ENCODE measurements around the gene SLC9B1. TPM values are rescaled to one million over a fixed set of nuclear protein-coding genes. Genes with fewer than 3 reads are reported as not detected.

SLC9B1 gene
- total and polyA plus RNA-seq, 2 of the 13 experiments (the other 11 are each of a cell fraction or from before 2014, with no cell fraction given): 0.17 to 0.20 TPM

- TF ChIP-seq ZNF749 (CRISPR knock-in tag; IDR thresholded peaks at IDR 0.05; ENCODE audit: borderline replicate concordance): peak; percentile 93
- peak; percentile 99 for TF ChIP-seq HNRNPLL (IDR thresholded peaks at IDR 0.05; ENCODE audit: low read depth, low read length, poor library complexity, severe bottlenecking)
- no peak for TF ChIP-seq XRCC5 (optimal IDR thresholded peaks at IDR 0.05; ENCODE audit: low read length)
- peak; percentile 97 for TF ChIP-seq MYPOP (CRISPR knock-in tag; IDR thresholded peaks at IDR 0.05)
- TF ChIP-seq ATF4 (CRISPR knock-in tag; IDR thresholded peaks at IDR 0.05): peak in 1 of 2 experiments; percentile 74; a peak in 2 of 4 replicates
- peak; percentile 79 for TF ChIP-seq THAP11 (CRISPR knock-in tag; IDR thresholded peaks at IDR 0.05)
- TF ChIP-seq IKZF4 (CRISPR knock-in tag; IDR thresholded peaks at IDR 0.05; ENCODE audit: borderline replicate concordance, low read depth, not compliant biosample characterization): peak; percentile 74
- TF ChIP-seq TAF15 (IDR thresholded peaks at IDR 0.05; ENCODE audit: low read depth, low read length, poor library complexity, severe bottlenecking): peak; percentile 88
- TF ChIP-seq TARDBP (CRISPR knock-in tag; IDR thresholded peaks at IDR 0.05): peak; percentile 87
- 0 out of 2 replicates have a peak, but pooled peaks have one; percentile 8 for TF ChIP-seq ZBTB43 (CRISPR knock-in tag; conservative IDR thresholded peaks at IDR 0.05)
- TF ChIP-seq ARID5B (CRISPR knock-in tag; IDR thresholded peaks at IDR 0.05): peak; percentile 71
- peak; percentile 50; the same call in 1 of the 2 replicates for TF ChIP-seq SKIL (CRISPR knock-in tag; IDR thresholded peaks at IDR 0.05; ENCODE audit: borderline replicate concordance)
- TF ChIP-seq THAP8 (CRISPR knock-in tag; IDR thresholded peaks at IDR 0.05; ENCODE audit: borderline replicate concordance): peak; percentile 29; the same call in 1 of the 2 replicates
- no peak for TF ChIP-seq TRIM22 (IDR thresholded peaks at IDR 0.05)
- peak; percentile 95 for TF ChIP-seq ZNF564 (CRISPR knock-in tag; IDR thresholded peaks at IDR 0.05)
Measured at GRCh38 chr4:102868781-102869568, 150.5 kb downstream of the SLC9B1 start, which contains the start of gene CISD2 (continued).
